ENCODE data around the gene SUMO3. TPM values are rescaled to one million over a fixed set of nuclear protein-coding genes. Genes with fewer than 3 reads are reported as not detected.

The SUMO3 gene
- total and polyA plus RNA-seq, 2 experiments from 2014 or later = 90.8 to 103 TPM

GRCh38 chr21:44867464-44867863 lies 49.6 kb upstream of the SUMO3 start (continued):
- TF ChIP-seq, protein P1, sequence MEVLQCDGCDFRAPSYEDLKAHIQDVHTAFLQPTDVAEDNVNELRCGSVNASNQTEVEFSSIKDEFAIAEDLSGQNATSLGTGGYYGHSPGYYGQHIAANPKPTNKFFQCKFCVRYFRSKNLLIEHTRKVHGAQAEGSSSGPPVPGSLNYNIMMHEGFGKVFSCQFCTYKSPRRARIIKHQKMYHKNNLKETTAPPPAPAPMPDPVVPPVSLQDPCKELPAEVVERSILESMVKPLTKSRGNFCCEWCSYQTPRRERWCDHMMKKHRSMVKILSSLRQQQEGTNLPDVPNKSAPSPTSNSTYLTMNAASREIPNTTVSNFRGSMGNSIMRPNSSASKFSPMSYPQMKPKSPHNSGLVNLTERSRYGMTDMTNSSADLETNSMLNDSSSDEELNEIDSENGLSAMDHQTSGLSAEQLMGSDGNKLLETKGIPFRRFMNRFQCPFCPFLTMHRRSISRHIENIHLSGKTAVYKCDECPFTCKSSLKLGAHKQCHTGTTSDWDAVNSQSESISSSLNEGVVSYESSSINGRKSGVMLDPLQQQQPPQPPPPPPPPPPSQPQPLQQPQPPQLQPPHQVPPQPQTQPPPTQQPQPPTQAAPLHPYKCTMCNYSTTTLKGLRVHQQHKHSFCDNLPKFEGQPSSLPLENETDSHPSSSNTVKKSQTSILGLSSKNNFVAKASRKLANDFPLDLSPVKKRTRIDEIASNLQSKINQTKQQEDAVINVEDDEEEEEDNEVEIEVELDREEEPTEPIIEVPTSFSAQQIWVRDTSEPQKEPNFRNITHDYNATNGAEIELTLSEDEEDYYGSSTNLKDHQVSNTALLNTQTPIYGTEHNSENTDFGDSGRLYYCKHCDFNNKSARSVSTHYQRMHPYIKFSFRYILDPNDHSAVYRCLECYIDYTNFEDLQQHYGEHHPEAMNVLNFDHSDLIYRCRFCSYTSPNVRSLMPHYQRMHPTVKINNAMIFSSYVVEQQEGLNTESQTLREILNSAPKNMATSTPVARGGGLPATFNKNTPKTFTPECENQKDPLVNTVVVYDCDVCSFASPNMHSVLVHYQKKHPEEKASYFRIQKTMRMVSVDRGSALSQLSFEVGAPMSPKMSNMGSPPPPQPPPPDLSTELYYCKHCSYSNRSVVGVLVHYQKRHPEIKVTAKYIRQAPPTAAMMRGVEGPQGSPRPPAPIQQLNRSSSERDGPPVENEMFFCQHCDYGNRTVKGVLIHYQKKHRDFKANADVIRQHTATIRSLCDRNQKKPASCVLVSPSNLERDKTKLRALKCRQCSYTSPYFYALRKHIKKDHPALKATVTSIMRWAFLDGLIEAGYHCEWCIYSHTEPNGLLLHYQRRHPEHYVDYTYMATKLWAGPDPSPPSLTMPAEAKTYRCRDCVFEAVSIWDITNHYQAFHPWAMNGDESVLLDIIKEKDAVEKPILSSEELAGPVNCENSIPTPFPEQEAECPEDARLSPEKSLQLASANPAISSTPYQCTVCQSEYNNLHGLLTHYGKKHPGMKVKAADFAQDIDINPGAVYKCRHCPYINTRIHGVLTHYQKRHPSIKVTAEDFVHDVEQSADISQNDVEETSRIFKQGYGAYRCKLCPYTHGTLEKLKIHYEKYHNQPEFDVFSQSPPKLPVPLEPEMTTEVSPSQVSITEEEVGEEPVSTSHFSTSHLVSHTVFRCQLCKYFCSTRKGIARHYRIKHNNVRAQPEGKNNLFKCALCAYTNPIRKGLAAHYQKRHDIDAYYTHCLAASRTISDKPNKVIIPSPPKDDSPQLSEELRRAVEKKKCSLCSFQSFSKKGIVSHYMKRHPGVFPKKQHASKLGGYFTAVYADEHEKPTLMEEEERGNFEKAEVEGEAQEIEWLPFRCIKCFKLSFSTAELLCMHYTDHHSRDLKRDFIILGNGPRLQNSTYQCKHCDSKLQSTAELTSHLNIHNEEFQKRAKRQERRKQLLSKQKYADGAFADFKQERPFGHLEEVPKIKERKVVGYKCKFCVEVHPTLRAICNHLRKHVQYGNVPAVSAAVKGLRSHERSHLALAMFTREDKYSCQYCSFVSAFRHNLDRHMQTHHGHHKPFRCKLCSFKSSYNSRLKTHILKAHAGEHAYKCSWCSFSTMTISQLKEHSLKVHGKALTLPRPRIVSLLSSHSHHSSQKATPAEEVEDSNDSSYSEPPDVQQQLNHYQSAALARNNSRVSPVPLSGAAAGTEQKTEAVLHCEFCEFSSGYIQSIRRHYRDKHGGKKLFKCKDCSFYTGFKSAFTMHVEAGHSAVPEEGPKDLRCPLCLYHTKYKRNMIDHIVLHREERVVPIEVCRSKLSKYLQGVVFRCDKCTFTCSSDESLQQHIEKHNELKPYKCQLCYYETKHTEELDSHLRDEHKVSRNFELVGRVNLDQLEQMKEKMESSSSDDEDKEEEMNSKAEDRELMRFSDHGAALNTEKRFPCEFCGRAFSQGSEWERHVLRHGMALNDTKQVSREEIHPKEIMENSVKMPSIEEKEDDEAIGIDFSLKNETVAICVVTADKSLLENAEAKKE (CRISPR knock-in tag; IDR thresholded peaks at IDR 0.05) = no peak
- TF ChIP-seq REST (IDR thresholded peaks at IDR 0.05; ENCODE audit: unreplicated experiment) (no peak), STAT1 (IDR thresholded peaks at IDR 0.05; ENCODE audit: unreplicated experiment) (no peak), ZNF114 (CRISPR knock-in tag; IDR thresholded peaks at IDR 0.05) (no peak), ETS1 (IDR thresholded peaks at IDR 0.05) (no peak), EZH2 (IDR thresholded peaks at IDR 0.05; ENCODE audit: low read depth, unreplicated experiment) (no peak)
